Regular cardiac myocyte (primary cell): ENCODE measurements around the gene SCD5. TPM values are rescaled to one million over a fixed set of nuclear protein-coding genes. Genes with fewer than 3 reads are reported as not detected.

Source experiments
- total RNA-seq: library from RNA; depleted of rRNA; stranded (reverse); fragments of >200 nt; gene quantifications from 2 replicates; pipeline ENCODE4 v1.2.3, GENCODE V29; 2014

The SCD5 gene
- 16.3 and 25.7 TPM in 2 replicates for total RNA-seq

DNA sequence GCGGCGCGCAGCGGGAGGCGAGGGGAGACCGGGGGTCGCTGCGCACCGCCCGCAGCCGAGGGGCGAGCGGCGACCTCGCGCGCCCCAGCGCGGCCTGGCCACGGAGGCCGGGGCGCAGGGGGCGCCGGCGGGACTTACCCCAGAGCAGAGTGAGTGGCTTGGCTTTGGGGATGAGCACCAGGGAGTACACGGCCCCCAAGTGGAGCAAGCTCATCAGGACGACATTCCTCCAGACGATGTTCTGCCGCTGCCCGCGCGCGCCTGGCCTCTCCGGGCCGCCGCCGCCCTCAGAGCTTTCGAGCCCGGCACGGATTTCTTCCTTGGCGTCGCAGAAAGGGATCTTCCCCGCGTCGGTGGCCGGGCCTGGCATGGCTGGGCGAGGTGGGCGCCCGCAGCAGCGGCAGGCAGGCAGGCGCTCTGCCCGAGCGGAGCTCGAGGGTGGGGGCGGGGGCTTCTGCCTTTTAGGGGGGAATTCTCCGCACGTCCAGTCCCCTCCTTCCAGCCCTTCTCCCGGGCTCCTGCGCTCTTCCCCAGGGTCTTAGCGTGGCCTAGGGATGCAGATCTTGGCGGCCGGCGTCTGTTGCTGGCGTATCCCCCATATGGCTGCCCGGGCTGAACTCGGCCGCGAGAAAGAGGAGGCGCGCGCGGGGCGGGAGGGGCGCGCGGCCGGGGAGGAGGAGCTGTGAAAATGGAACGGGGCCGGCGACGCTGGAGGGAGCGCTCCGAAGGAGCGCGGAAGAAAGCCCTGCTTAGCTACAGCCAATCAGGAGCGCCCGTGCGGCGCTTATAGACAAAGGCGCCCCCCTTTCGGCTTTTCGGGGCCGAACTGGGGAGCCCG lies at the start of gene SCD5:
Gene SCD5 (minus strand): TSS at position 629 of the 838 bp plus-strand sequence. CDS start 259 bp downstream, at position 370.

Other genes starting within 250 kb of the SCD5 start
- 0.38 and 0.85 TPM in 2 replicates for gene TMEM150C, start 236.8 kb downstream of the SCD5 start, total RNA-seq
- 269 and 387 TPM in 2 replicates for gene SEC31A, start 92.4 kb upstream of the SCD5 start, total RNA-seq
- 3.5 and 6.5 TPM in 2 replicates for gene THAP9, start 101.9 kb upstream of the SCD5 start, total RNA-seq
- gene LIN54, start 212.0 kb upstream of the SCD5 start, total RNA-seq: 13.2 and 21.1 TPM in 2 replicates
- gene COPS4, start 236.4 kb upstream of the SCD5 start, total RNA-seq: 114 and 118 TPM in 2 replicates